ENCODE data around the gene MARS1. TPM values are rescaled to one million over a fixed set of nuclear protein-coding genes. Genes with fewer than 3 reads are reported as not detected.

The MARS1 gene
- total RNA-seq, 1 donor from 2014 or later: 350 TPM

GRCh38 chr12:57459750-57460467, 28.0 kb upstream of the MARS1 start, which contains the start of gene GLI1:
GLI1 (plus strand) TSS chr12:57459785; CDS start chr12:57463692, 3,907 bp downstream.
- no peaks in the 10 kb centered on the region for H3K9me3 Mint-ChIP-seq (ENCODE audit: low read depth)
- H3K4me3 Mint-ChIP-seq (ENCODE audit: unreplicated experiment): peak within 1 kb of the TSS; percentile 95
- no peak for DNase-seq (ENCODE audit: low spot score)
- no peak for TF ChIP-seq CTCF (IDR thresholded peaks at IDR 0.05)
- H3K36me3 Mint-ChIP-seq (ENCODE audit: low read depth): no peaks in the 10 kb centered on the region
- H3K27me3 Mint-ChIP-seq (ENCODE audit: low read depth): no peaks in the 10 kb centered on the region
- H3K4me1 Mint-ChIP-seq (ENCODE audit: low read depth): peaks cover 60% of the 10 kb centered on the region
- peak within 1 kb of the TSS; percentile 97 for H3K27ac Mint-ChIP-seq (ENCODE audit: unreplicated experiment)

- DNase-seq (ENCODE audit: low spot score): no peak
- Mint-ChIP-seq H3K4me3 (ENCODE audit: unreplicated experiment) (peak overlapping the region; percentile 95), H3K36me3 (ENCODE audit: low read depth) (no peaks in the 10 kb centered on the region), H3K27me3 (ENCODE audit: low read depth) (no peaks in the 10 kb centered on the region), H3K9me3 (ENCODE audit: low read depth) (no peaks in the 10 kb centered on the region), H3K4me1 (ENCODE audit: low read depth) (peaks cover 55% of the 10 kb centered on the region), H3K27ac (ENCODE audit: unreplicated experiment) (peak overlapping the region; percentile 88)
- no peak for TF ChIP-seq CTCF (IDR thresholded peaks at IDR 0.05)
These were observed 27.4 kb upstream of the MARS1 start for GRCh38 chr12:57460468-57460784.

DNA sequence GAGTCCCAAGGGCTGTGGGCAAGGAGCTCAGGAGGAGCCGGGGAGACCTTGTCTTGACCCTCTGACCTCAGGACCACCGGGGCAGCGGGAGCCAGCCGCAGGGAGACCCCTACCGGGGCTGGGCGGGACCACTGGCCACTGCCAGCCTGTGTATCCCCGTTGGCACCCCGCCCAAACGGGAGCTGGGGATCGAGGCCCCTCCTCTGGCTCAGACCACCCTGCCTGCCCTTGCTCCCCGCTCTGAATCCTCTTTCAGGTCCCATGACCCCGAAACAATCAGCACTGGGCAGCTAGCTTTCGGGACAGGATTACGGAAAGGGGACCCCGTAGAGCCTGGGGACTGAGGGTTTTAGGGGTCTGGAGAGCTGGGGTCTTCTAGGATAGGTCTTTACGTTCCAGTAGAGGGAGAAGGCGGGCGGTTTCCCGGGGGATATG, 27.0 kb upstream of the MARS1 start:
- Mint-ChIP-seq H3K27ac (ENCODE audit: unreplicated experiment) (no peak overlapping the region), H3K4me3 (ENCODE audit: unreplicated experiment) (peak overlapping the region; percentile 95), H3K36me3 (ENCODE audit: low read depth) (no peaks in the 10 kb centered on the region), H3K4me1 (ENCODE audit: low read depth) (peaks cover 50% of the 10 kb centered on the region), H3K9me3 (ENCODE audit: low read depth) (no peaks in the 10 kb centered on the region), H3K27me3 (ENCODE audit: low read depth) (no peaks in the 10 kb centered on the region)
- no peak for TF ChIP-seq CTCF (IDR thresholded peaks at IDR 0.05)
- no peak for DNase-seq (ENCODE audit: low spot score)

GRCh38 chr12:57461276-57461916, 26.5 kb upstream of the MARS1 start:
- no peaks in the 10 kb centered on the region for H3K27me3 Mint-ChIP-seq (ENCODE audit: low read depth)
- H3K27ac Mint-ChIP-seq (ENCODE audit: unreplicated experiment): peak overlapping the region; percentile 54

GRCh38 chr12:57461917-57462250, 26.0 kb upstream of the MARS1 start:
- H3K4me1 Mint-ChIP-seq (ENCODE audit: low read depth): peaks cover 40% of the 10 kb centered on the region
- DNase-seq (ENCODE audit: low spot score): no peak
- H3K27ac Mint-ChIP-seq (ENCODE audit: unreplicated experiment): peak overlapping the region; percentile 85
- H3K36me3 Mint-ChIP-seq (ENCODE audit: low read depth): no peaks in the 10 kb centered on the region
- no peaks in the 10 kb centered on the region for H3K9me3 Mint-ChIP-seq (ENCODE audit: low read depth)
- TF ChIP-seq CTCF (IDR thresholded peaks at IDR 0.05): no peak
- H3K27me3 Mint-ChIP-seq (ENCODE audit: low read depth): no peaks in the 10 kb centered on the region
- H3K4me3 Mint-ChIP-seq (ENCODE audit: unreplicated experiment): peak overlapping the region; percentile 95

More at GRCh38 chr12:57461276-57461916, 26.5 kb upstream of the MARS1 start:
- H3K36me3 Mint-ChIP-seq (ENCODE audit: low read depth): no peaks in the 10 kb centered on the region
- H3K4me3 Mint-ChIP-seq (ENCODE audit: unreplicated experiment): peak overlapping the region; percentile 95
- DNase-seq (ENCODE audit: low spot score): peak; percentile 90
- no peaks in the 10 kb centered on the region for H3K9me3 Mint-ChIP-seq (ENCODE audit: low read depth)
- TF ChIP-seq CTCF (IDR thresholded peaks at IDR 0.05): no peak
- H3K4me1 Mint-ChIP-seq (ENCODE audit: low read depth): peaks cover 45% of the 10 kb centered on the region

Data from chondrocyte (in vitro differentiated cells).